Stomach (tissue), 4 donors: ENCODE results near the gene ACTN1.

Experiments used
- POLR2A ChIP-seq, 4 donors: fragments of 450-650 bp; IDR thresholded peaks; one replicate each; pipeline ENCODE4 v1.6.1; 2016; ENCODE audit warnings: antibody characterized with exemption in 4 of 4, control low read depth in 2 of 4, mild to moderate bottlenecking in 1 of 4, moderate library complexity in 1 of 4
- POLR2AphosphoS5 ChIP-seq, 3 donors: sonication (generic); formaldehyde crosslinking; IDR thresholded peaks; one replicate each; pipeline ENCODE4 v1.6.1; 2016; ENCODE audit warnings: antibody characterized with exemption in 3 of 3
- TF ChIP-seq, protein P1 (sequence below), 7 experiments: fragments of 450-650 bp in 4 of 7; fragments of 200-600 bp in 3 of 7; sonication (generic) in 3 of 7; IDR thresholded peaks; one replicate each; pipeline ENCODE4 v1.5.1; 2016 to 2019; ENCODE audit warnings: antibody characterized with exemption in 7 of 7, control low read depth in 2 of 7, mild to moderate bottlenecking in 1 of 7

DNA sequence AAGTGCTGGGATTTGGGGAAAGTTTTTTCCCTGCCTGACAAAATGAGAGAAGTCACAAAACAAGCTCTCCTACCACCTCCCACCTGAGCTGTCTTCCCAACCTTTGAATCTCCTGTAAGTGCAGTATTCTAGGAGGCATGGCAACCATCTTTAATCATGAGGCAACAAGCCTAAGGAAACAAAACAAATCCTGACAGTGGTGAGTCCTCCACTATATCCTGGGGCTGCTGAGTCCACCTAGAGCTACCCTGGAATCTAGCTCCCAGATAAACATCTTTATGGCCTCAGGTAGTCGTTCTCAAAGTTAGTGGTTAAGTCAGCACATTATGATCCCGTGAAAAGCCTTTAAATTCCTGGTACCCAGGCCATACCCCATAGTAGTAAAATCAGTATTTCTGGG, 22.3 kb upstream of the ACTN1 start:
- TF ChIP-seq POLR2A (IDR thresholded peaks at IDR 0.05) (no peak), POLR2AphosphoS5 (IDR thresholded peaks at IDR 0.05) (no peak)
- TF ChIP-seq, protein P1, sequence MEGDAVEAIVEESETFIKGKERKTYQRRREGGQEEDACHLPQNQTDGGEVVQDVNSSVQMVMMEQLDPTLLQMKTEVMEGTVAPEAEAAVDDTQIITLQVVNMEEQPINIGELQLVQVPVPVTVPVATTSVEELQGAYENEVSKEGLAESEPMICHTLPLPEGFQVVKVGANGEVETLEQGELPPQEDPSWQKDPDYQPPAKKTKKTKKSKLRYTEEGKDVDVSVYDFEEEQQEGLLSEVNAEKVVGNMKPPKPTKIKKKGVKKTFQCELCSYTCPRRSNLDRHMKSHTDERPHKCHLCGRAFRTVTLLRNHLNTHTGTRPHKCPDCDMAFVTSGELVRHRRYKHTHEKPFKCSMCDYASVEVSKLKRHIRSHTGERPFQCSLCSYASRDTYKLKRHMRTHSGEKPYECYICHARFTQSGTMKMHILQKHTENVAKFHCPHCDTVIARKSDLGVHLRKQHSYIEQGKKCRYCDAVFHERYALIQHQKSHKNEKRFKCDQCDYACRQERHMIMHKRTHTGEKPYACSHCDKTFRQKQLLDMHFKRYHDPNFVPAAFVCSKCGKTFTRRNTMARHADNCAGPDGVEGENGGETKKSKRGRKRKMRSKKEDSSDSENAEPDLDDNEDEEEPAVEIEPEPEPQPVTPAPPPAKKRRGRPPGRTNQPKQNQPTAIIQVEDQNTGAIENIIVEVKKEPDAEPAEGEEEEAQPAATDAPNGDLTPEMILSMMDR (IDR thresholded peaks at IDR 0.05) = no peak
